ENCODE data around the gene LRRC8E.

The LRRC8E gene

DNA sequence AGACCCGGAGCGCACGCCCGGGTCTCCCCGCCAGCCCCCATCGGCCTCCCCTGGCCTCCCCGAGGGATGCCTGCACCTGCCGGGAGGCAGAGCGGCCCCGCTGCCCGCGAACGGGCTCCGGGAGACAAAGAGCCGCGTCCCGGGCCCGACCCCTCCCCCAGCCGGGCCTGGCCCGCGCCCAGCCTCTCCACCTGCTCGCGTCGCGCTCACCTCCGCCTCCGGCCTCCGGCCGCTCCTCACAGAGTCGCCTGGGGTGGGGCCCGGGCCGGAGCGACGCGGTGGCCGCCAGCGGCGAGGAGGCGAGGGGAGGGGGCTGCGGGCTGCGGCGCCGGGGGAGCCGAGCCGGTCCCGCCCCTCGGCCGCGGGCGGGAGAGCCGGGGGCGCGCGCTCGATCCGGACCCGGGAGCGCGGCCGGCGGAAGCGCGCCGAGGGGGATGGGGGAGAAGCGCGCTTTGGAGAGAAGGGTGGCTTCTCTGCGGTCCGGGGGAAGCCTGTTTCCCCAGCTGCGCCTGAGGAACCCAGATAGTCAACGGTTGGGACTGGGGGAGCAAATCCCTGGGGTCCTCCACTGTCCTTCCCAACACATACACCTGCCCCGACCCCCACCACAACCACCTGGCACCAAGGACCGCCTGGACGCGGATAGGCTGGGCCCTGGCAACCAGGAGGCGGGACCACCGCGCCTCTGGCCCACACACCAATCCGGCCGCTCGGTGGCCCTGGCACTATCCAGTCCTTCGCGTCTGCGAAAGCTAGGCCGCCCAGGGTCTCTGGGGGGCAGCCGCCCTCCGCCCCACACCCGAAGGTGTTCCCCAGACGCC lies 14.0 kb upstream of the LRRC8E start, which contains the start of gene PRR36:
TSS of gene PRR36 (minus strand) at position 315 of the 821 bp plus-strand sequence. CDS start 701 bp downstream, outside the sequence.
- TF ChIP-seq FOXP2 (optimal IDR thresholded peaks at IDR 0.05; ENCODE audit: borderline replicate concordance, extremely low read depth, extremely low read length, insufficient read depth) (no peak), POLR2AphosphoS5 (IDR thresholded peaks at IDR 0.05; ENCODE audit: low read depth, low read length) (no peak), SIN3A (IDR thresholded peaks at IDR 0.05; ENCODE audit: borderline replicate concordance, insufficient read depth, low read length) (no peak), TAF1 (IDR thresholded peaks at IDR 0.05; ENCODE audit: borderline replicate concordance, insufficient read depth, low read length) (no peak)
- TF ChIP-seq, protein P1, sequence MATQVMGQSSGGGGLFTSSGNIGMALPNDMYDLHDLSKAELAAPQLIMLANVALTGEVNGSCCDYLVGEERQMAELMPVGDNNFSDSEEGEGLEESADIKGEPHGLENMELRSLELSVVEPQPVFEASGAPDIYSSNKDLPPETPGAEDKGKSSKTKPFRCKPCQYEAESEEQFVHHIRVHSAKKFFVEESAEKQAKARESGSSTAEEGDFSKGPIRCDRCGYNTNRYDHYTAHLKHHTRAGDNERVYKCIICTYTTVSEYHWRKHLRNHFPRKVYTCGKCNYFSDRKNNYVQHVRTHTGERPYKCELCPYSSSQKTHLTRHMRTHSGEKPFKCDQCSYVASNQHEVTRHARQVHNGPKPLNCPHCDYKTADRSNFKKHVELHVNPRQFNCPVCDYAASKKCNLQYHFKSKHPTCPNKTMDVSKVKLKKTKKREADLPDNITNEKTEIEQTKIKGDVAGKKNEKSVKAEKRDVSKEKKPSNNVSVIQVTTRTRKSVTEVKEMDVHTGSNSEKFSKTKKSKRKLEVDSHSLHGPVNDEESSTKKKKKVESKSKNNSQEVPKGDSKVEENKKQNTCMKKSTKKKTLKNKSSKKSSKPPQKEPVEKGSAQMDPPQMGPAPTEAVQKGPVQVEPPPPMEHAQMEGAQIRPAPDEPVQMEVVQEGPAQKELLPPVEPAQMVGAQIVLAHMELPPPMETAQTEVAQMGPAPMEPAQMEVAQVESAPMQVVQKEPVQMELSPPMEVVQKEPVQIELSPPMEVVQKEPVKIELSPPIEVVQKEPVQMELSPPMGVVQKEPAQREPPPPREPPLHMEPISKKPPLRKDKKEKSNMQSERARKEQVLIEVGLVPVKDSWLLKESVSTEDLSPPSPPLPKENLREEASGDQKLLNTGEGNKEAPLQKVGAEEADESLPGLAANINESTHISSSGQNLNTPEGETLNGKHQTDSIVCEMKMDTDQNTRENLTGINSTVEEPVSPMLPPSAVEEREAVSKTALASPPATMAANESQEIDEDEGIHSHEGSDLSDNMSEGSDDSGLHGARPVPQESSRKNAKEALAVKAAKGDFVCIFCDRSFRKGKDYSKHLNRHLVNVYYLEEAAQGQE (IDR thresholded peaks at IDR 0.05; ENCODE audit: insufficient read depth in 1 of 2, low read depth in 2 of 2, low read length in 2 of 2) = no peak

DNA sequence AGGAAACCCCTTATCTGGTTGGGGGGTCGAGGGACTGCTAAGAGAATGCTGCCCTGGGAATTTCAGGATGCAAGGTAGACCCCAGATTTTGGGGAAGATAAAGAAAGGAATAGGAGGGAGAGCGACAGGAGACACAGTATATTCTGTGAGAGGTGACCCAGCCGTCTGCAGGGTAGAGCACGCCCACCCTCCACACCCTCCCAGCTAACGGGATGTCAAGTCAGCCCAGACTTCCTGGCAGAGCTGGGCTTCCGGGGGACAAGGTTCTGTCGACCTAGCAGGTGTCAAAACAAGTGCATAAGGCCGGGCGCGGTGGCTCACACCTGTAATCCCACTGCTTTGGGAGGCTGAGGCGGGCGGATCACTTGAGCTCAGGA lies 13.4 kb upstream of the LRRC8E start:
- no peak for TF ChIP-seq TAF1 (IDR thresholded peaks at IDR 0.05; ENCODE audit: borderline replicate concordance, insufficient read depth, low read length)
- TF ChIP-seq, protein P1 (IDR thresholded peaks at IDR 0.05; ENCODE audit: insufficient read depth in 1 of 2, low read depth in 2 of 2, low read length in 2 of 2) = no peak
- TF ChIP-seq POLR2AphosphoS5 (IDR thresholded peaks at IDR 0.05; ENCODE audit: low read depth, low read length) = no peak
- no peak for TF ChIP-seq FOXP2 (optimal IDR thresholded peaks at IDR 0.05; ENCODE audit: borderline replicate concordance, extremely low read depth, extremely low read length, insufficient read depth)
- TF ChIP-seq SIN3A (IDR thresholded peaks at IDR 0.05; ENCODE audit: borderline replicate concordance, insufficient read depth, low read length) = no peak

DNA sequence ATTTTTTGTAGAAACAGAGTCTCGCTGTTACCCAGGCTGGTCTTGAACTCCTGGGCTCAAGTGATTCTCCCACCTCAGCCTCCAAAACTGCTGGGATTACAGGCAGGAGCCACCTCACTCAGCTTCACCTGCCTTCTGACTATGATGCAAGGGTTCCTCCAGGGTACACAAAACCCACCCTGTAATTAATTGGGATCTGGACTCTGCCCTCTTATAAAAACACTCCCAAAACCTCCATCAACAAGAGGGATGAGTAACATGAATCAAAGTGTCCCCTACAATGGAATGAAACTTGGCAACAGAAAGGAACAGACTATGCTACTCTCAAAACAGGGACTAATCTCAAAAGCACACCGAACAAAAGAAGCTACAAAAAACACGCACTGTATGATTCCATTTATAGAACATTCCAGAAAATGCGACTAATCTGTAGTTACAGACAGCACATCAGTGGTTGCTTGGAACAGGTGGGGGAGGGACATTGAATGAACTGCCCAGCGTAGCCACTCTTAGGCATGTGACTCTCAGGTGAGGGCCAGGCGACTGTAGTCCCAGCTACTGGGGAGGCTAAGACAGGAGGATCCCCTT lies 11.0 kb upstream of the LRRC8E start:
- no peak for TF ChIP-seq POLR2AphosphoS5 (IDR thresholded peaks at IDR 0.05; ENCODE audit: low read depth, low read length)
- TF ChIP-seq TAF1 (IDR thresholded peaks at IDR 0.05; ENCODE audit: borderline replicate concordance, insufficient read depth, low read length) = no peak
- TF ChIP-seq SIN3A (IDR thresholded peaks at IDR 0.05; ENCODE audit: borderline replicate concordance, insufficient read depth, low read length) = no peak

DNA sequence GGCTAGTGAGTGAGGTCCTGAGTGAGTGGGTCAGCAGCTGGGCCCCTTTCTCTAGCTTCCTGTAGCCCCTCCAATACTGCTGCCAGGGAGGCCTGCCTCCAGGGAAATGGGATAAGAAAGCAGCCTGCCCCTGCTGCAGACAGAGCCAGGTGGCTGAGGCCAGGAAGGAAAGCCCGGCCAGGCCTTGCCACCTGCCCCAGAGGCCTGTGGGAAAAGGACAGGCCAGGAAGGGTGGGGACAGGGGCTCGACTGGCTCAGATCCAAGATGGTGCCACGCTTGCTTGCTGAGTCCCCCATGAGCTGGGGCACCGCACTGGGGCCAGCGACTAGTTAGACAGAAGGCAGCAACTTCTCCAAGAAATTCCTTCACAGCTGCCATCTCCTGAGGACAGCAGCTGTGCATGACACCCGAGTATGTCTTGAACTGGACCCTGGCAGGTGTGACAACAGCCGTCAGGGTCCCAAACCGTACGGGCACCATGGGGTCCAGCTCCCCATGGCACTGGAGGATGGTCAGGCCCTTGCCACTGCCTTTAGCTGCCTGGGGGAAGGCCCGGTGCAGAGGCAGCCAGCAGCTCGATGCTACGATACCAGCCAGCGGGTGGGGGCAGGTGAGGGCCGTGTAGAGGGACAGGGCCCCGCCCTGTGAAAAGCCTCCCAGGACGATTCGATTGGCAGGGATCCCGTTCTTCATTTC lies 9.1 kb upstream of the LRRC8E start:
- TF ChIP-seq POLR2AphosphoS5 (IDR thresholded peaks at IDR 0.05; ENCODE audit: low read depth, low read length) (no peak), SIN3A (IDR thresholded peaks at IDR 0.05; ENCODE audit: borderline replicate concordance, insufficient read depth, low read length) (no peak), FOXP2 (optimal IDR thresholded peaks at IDR 0.05; ENCODE audit: borderline replicate concordance, extremely low read depth, extremely low read length, insufficient read depth) (no peak), TAF1 (IDR thresholded peaks at IDR 0.05; ENCODE audit: borderline replicate concordance, insufficient read depth, low read length) (no peak)
- TF ChIP-seq, protein P1 (IDR thresholded peaks at IDR 0.05; ENCODE audit: insufficient read depth in 1 of 2, low read depth in 2 of 2, low read length in 2 of 2) = no peak

GRCh38 chr19:7879836-7880235 lies 8.5 kb upstream of the LRRC8E start:
- TF ChIP-seq TAF1 (IDR thresholded peaks at IDR 0.05; ENCODE audit: borderline replicate concordance, insufficient read depth, low read length) (no peak), SIN3A (IDR thresholded peaks at IDR 0.05; ENCODE audit: borderline replicate concordance, insufficient read depth, low read length) (no peak), POLR2AphosphoS5 (IDR thresholded peaks at IDR 0.05; ENCODE audit: low read depth, low read length) (no peak), FOXP2 (optimal IDR thresholded peaks at IDR 0.05; ENCODE audit: borderline replicate concordance, extremely low read depth, extremely low read length, insufficient read depth) (no peak)
- TF ChIP-seq, protein P1 (IDR thresholded peaks at IDR 0.05; ENCODE audit: insufficient read depth in 1 of 2, low read depth in 2 of 2, low read length in 2 of 2) = no peak

All from PFSK-1 (cell line).